AG10803 (cell line): ENCODE measurements around the gene JUND.

Experiments
- DNase-seq: peaks from one replicate; pipeline ENCODE4 v3.0.0; 2010; ENCODE audit warnings: low read depth
- H3K4me3 ChIP-seq: 2 replicates; pipeline ENCODE4 v1.5.1; 2011; ENCODE audit warnings: mild to moderate bottlenecking, low read length, control low read depth
- CTCF ChIP-seq: conservative IDR thresholded peaks from 2 replicates; pipeline ENCODE4 v1.5.1; 2011; ENCODE audit warnings: mild to moderate bottlenecking, low read length, control low read depth, inconsistent platforms

The JUND gene

GRCh38 chr19:18265582-18265981 is 15.8 kb downstream of the JUND start:
- no peak for DNase-seq
- H3K4me3 ChIP-seq = no peak overlapping the region
- no peak for TF ChIP-seq CTCF

GRCh38 chr19:18264971-18265540 is 16.4 kb downstream of the JUND start:
- no peak for DNase-seq
- no peak for TF ChIP-seq CTCF
- H3K4me3 ChIP-seq = no peak overlapping the region

- TF ChIP-seq CTCF = no peak
- H3K4me3 ChIP-seq = no peak overlapping the region
- no peak for DNase-seq
Observed at GRCh38 chr19:18264137-18264854, 17.1 kb downstream of the JUND start.

- DNase-seq = no peak
- TF ChIP-seq CTCF = no peak
- H3K4me3 ChIP-seq = no peak overlapping the region
Observed at GRCh38 chr19:18263324-18264136, 17.9 kb downstream of the JUND start.

GRCh38 chr19:18262917-18263316 is 18.5 kb downstream of the JUND start:
- no peak for TF ChIP-seq CTCF
- DNase-seq = no peak
- H3K4me3 ChIP-seq = no peak overlapping the region

- TF ChIP-seq CTCF = no peak
Observed at GRCh38 chr19:18262144-18262543, 19.3 kb downstream of the JUND start.

GRCh38 chr19:18261474-18261873 is 19.9 kb downstream of the JUND start:
- DNase-seq = no peak
- no peak for TF ChIP-seq CTCF
- H3K4me3 ChIP-seq = no peak overlapping the region

More at GRCh38 chr19:18262144-18262543, 19.3 kb downstream of the JUND start:
- no peak for DNase-seq
- H3K4me3 ChIP-seq = no peak overlapping the region
